ENCODE results near the gene SLC22A4.

SLC22A4 gene

DNA sequence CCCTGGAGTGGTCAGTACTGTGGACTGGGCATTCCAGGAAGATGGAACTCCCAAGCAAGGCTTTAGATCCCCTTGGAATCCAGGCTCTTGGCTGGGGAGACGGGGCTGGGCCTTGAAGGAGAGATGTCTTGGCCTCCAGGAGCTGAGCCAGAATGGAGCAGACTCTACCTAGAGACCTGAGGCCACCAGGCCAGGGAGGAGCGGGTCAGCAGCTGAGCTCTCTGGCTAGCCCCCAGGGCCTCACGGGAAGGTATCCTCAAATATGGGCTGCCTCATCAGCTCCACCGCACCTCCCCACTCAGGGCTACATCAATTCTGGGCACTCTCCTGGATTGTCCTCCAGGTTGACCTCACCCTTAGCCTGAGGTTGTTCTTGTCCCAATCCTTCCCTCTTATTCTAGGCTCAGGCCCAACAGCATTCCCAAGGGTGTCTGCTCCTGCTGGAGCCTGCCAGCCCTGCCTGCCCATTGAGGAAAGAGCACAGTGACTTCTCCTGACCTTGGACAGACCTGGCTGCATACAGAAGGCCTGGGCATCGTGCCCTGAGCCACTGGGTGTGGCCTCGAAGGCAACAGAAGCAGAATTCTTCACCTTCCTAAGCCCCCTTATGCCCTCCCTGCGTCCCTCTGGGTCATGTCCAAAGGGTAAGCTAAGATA is 39.7 kb upstream of the SLC22A4 start:
- DNase-seq (ENCODE audit: low spot score): no peak
- TF ChIP-seq, protein P1, sequence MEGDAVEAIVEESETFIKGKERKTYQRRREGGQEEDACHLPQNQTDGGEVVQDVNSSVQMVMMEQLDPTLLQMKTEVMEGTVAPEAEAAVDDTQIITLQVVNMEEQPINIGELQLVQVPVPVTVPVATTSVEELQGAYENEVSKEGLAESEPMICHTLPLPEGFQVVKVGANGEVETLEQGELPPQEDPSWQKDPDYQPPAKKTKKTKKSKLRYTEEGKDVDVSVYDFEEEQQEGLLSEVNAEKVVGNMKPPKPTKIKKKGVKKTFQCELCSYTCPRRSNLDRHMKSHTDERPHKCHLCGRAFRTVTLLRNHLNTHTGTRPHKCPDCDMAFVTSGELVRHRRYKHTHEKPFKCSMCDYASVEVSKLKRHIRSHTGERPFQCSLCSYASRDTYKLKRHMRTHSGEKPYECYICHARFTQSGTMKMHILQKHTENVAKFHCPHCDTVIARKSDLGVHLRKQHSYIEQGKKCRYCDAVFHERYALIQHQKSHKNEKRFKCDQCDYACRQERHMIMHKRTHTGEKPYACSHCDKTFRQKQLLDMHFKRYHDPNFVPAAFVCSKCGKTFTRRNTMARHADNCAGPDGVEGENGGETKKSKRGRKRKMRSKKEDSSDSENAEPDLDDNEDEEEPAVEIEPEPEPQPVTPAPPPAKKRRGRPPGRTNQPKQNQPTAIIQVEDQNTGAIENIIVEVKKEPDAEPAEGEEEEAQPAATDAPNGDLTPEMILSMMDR (IDR thresholded peaks at IDR 0.05; ENCODE audit: extremely low read depth, missing control alignments): no peak

DNA sequence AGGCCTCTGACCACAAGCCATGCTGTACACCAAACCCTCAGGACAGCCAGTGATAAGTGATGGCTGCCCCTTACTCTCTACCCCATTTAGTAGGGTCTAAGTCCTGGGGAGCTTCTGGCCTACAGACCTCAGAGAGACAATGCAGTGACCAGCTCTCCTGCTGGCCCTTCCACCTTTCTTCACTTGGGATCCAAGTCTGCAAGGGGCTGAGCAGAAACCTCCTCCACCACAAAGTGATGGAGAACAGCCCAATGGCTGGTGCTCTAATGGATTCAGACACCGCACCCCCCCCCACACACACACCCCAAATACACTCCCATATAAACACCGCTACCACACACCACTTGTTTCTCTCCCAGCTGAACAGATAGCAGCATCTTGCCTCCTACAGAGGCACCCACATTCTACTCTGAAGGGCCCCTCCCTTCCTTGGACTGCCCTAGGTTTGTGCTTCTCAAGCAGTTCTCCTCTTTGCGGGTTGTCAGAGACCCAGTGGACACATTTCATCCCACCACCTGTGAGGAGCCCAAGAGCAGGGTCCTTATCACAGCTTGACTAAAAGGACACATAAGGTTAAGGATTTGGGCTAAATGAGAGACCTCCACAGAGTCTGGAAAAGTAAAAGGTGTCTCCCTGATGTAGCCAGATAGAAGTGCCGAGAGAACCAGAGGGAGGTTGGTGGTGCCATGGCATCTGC is 38.0 kb upstream of the SLC22A4 start:
- TF ChIP-seq, protein P1 (IDR thresholded peaks at IDR 0.05; ENCODE audit: extremely low read depth, missing control alignments): no peak
- DNase-seq (ENCODE audit: low spot score): no peak

- TF ChIP-seq, protein P1 (IDR thresholded peaks at IDR 0.05; ENCODE audit: extremely low read depth, missing control alignments): no peak
These were observed 37.4 kb upstream of the SLC22A4 start for GRCh38 chr5:132256783-132257130.

DNA sequence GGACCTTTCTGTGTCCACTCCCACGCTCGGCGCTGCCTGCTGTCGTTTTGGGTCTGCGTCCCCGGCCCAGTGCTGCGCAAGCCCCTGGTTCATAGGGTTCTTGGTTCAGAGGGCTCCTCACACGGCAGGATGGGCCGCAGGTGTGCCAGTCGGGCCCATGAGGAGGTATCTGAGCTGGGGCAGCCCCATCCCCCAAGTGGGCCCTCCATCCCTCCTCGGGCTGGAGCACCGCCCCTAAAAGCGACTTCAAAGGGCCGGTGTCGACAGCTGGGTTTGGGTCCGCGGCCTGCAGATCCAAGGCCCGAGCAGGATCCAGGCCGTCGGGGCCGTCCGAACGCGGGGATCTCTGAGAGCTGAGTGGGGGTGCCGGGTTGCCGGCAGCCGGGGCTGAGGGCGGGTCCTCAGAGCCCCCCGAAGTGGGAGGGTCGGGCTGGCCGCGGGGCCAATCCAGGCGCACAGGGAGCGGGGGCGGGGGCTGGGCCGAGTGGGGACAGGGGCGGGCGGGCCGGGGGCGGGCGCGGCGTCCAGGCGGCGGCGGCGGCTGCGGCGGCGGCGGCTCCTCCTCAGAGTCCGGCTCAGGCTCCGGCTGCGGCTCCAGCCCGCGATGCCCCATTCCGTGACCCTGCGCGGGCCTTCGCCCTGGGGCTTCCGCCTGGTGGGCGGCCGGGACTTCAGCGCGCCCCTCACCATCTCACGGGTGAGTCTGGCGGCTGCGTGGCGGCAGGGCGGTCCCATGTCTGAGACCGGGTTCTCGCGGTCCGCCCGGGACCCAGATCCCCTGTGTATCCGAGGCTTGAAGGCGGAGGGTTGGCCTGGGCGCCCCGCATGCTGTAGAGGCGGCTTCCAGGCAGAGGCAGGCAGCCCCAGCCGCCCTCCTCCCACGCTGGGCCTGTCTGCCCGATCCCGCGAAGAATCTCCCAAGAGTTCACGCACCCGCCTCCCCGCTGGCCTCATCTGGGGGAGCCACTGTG is 36.8 kb upstream of the SLC22A4 start, which contains the start of gene PDLIM4:
TSS of gene PDLIM4 (plus strand) at position 566 of the 971 bp plus-strand sequence. CDS start at position 605, 39 bp downstream.
- DNase-seq (ENCODE audit: low spot score): no peak
- TF ChIP-seq, protein P1 (IDR thresholded peaks at IDR 0.05; ENCODE audit: extremely low read depth, missing control alignments): no peak

More at GRCh38 chr5:132256783-132257130, 37.4 kb upstream of the SLC22A4 start:
- no peak for DNase-seq (ENCODE audit: low spot score)

GRCh38 chr5:132258102-132259068 is 35.8 kb upstream of the SLC22A4 start:
- TF ChIP-seq, protein P1 (IDR thresholded peaks at IDR 0.05; ENCODE audit: extremely low read depth, missing control alignments): no peak
- DNase-seq (ENCODE audit: low spot score): peak; percentile 22

GRCh38 chr5:132259069-132259851 is 34.9 kb upstream of the SLC22A4 start:
- peak; percentile 8 for DNase-seq (ENCODE audit: low spot score)
- TF ChIP-seq, protein P1 (IDR thresholded peaks at IDR 0.05; ENCODE audit: extremely low read depth, missing control alignments): no peak
